Neuronal stem cell (in vitro differentiated cells): ENCODE measurements around the gene ATG12.
"Not testable (repeated sequence)": the region's sequence is repeated elsewhere in the genome, so short reads cannot be mapped to it uniquely, and the experiment has no call there.

Source experiments
- DNase-seq: peaks from one replicate; pipeline ENCODE4 v3.0.0-alpha.2; 2013; ENCODE audit warnings: low spot score
- H2AFZ ChIP-seq: one replicate; pipeline ENCODE4 v1.6.1; 2013; ENCODE audit warnings: mild to moderate bottlenecking, low read length, inconsistent platforms
- H2AK5ac ChIP-seq: 2 replicates; pipeline ENCODE4 v1.6.1; 2013; ENCODE audit warnings: low read depth, mild to moderate bottlenecking, inconsistent platforms, low read length, moderate library complexity, mixed read lengths
- H2BK120ac ChIP-seq: 2 replicates; pipeline ENCODE4 v1.6.1; 2013; ENCODE audit warnings: low read depth, mild to moderate bottlenecking, inconsistent platforms, low read length, moderate library complexity, mixed read lengths
- H2BK12ac ChIP-seq: one replicate; pipeline ENCODE4 v1.6.1; 2013; ENCODE audit warnings: low read length, inconsistent platforms
- H2BK15ac ChIP-seq: 2 replicates; pipeline ENCODE4 v1.6.1; 2013; ENCODE audit warnings: mild to moderate bottlenecking, low read length, inconsistent platforms, mixed read lengths
- H2BK5ac ChIP-seq: one replicate; pipeline ENCODE4 v1.6.1; 2013; ENCODE audit warnings: inconsistent platforms, mild to moderate bottlenecking, low read length, moderate library complexity
- H3K14ac ChIP-seq: one replicate; pipeline ENCODE4 v1.6.1; 2013; ENCODE audit warnings: low read length, inconsistent platforms
- H3K18ac ChIP-seq: 2 replicates; pipeline ENCODE4 v1.6.1; 2013; ENCODE audit warnings: low read length, inconsistent platforms
- H3K23ac ChIP-seq: 2 replicates; pipeline ENCODE4 v1.6.1; 2013; ENCODE audit warnings: low read depth, mild to moderate bottlenecking, mixed read lengths, low read length, inconsistent platforms; ENCODE audit not compliant: poor library complexity
- H3K27ac ChIP-seq: replicated peaks from 3 replicates; pipeline ENCODE4 v1.5.1; 2013; ENCODE audit warnings: low read length, inconsistent platforms
- H3K27me3 ChIP-seq, 3 experiments: 2 replicates each; pipeline ENCODE4 v1.6.1; 2013; ENCODE audit warnings: low read length in 3 of 3, mild to moderate bottlenecking in 2 of 3, inconsistent platforms in 1 of 3, low read depth in 1 of 3, mixed read lengths in 1 of 3, moderate library complexity in 1 of 3; ENCODE audit not compliant: control insufficient read depth in 3 of 3, insufficient read depth in 3 of 3
- H3K36me3 ChIP-seq, 2 donors: replicated peaks in 1 of 2; 2 replicates each; pipeline ENCODE4 v1.6.1; 2013; ENCODE audit warnings: low read length in 2 of 2; ENCODE audit not compliant: control insufficient read depth in 2 of 2, insufficient read depth in 2 of 2
- H3K4ac ChIP-seq: 2 replicates; pipeline ENCODE4 v1.6.1; 2013; ENCODE audit warnings: inconsistent platforms, mild to moderate bottlenecking, low read length, moderate library complexity
- H3K4me1 ChIP-seq, 2 donors: 1 replicate in 1 of 2; 2 replicates in 1 of 2; pipeline ENCODE4 v1.6.1; 2013; ENCODE audit warnings: low read length in 2 of 2, low read depth in 1 of 2; ENCODE audit not compliant: control insufficient read depth in 2 of 2, insufficient read depth in 1 of 2
- H3K4me2 ChIP-seq: one replicate; pipeline ENCODE4 v1.6.1; 2013; ENCODE audit warnings: mild to moderate bottlenecking, low read length, inconsistent platforms; ENCODE audit not compliant: insufficient read depth, poor library complexity, severe bottlenecking
- H3K4me3 ChIP-seq, 2 donors: 2 replicates each; pipeline ENCODE4 v1.5.1; 2013; ENCODE audit warnings: low read length in 2 of 2, mild to moderate bottlenecking in 2 of 2, inconsistent platforms in 1 of 2, moderate library complexity in 1 of 2
- H3K79me1 ChIP-seq: one replicate; pipeline ENCODE4 v1.6.1; 2013; ENCODE audit warnings: low read depth, mild to moderate bottlenecking, inconsistent platforms, low read length, moderate library complexity
- H3K9ac ChIP-seq: one replicate; pipeline ENCODE4 v1.6.1; 2013; ENCODE audit warnings: mild to moderate bottlenecking, low read depth, low read length, inconsistent platforms; ENCODE audit not compliant: poor library complexity
- H3K9me3 ChIP-seq, 2 donors: replicated peaks in 1 of 2; 2 replicates each; pipeline versions ENCODE3 to v1.6.1; 2013; ENCODE audit warnings: low read length in 2 of 2, mild to moderate bottlenecking in 2 of 2, inconsistent platforms in 1 of 2, low read depth in 1 of 2, mixed read lengths in 1 of 2, moderate library complexity in 1 of 2; ENCODE audit not compliant: control insufficient read depth in 2 of 2, insufficient read depth in 1 of 2
- H4K8ac ChIP-seq: one replicate; pipeline ENCODE4 v1.6.1; 2013; ENCODE audit warnings: low read depth, mild to moderate bottlenecking, inconsistent platforms, low read length, moderate library complexity
- H4K91ac ChIP-seq: one replicate; pipeline ENCODE4 v1.6.1; 2013; ENCODE audit warnings: low read length, low read depth, mild to moderate bottlenecking, inconsistent platforms; ENCODE audit not compliant: poor library complexity
- WGBS, 2 donors: extraction: QIAGEN DNeasy Blood & Tissue Kit; methylation state at CpG; one replicate each; pipeline ENCODE4 v1.1.7; 2013; ENCODE audit warnings: missing lambda C conversion rate in 2 of 2, mixed read lengths in 1 of 2; ENCODE audit not compliant: insufficient read length in 2 of 2, insufficient replicate concordance in 1 of 2; ENCODE audit errors: extremely low coverage in 2 of 2; 5-methylcytosine and 5-hydroxymethylcytosine counted together

The ATG12 gene

GRCh38 chr5:115825948-115826347, 15.4 kb downstream of the ATG12 start:
- Histone ChIP-seq H4K91ac (no peak overlapping the region), H2BK12ac (no peak overlapping the region), H3K14ac (no peak overlapping the region), H2BK120ac (no peak overlapping the region), H2AFZ (no peak overlapping the region), H3K79me1 (no peaks in the 10 kb centered on the region), H3K4ac (no peak overlapping the region), H3K4me3 (no peak overlapping the region), H3K27me3 (no peaks in the 10 kb centered on the region), H3K9me3 (peaks cover 0 to 3% of the 10 kb centered on the region in 2 donors), H2AK5ac (no peak overlapping the region), H4K8ac (peak overlapping the region; percentile 65), H3K36me3 (peaks cover 0 to 38% of the 10 kb centered on the region in 2 donors), H3K4me2 (no peak overlapping the region), H2BK5ac (peak overlapping the region; percentile 53), H3K23ac (no peak overlapping the region), H3K18ac (no peak overlapping the region), H3K4me1 (no peaks in the 10 kb centered on the region), H2BK15ac (no peak overlapping the region), H3K9ac (no peak overlapping the region), H3K27ac (no peak overlapping the region)
- WGBS, 2 donors, result no CpG with 5 or more reads among the region's 4 CpGs
- no peak for DNase-seq

- H4K8ac ChIP-seq, H3K9me3 ChIP-seq, H2AK5ac ChIP-seq, H2BK15ac ChIP-seq, H2AFZ ChIP-seq, H2BK5ac ChIP-seq, H2BK12ac ChIP-seq, H3K23ac ChIP-seq, H3K9ac ChIP-seq, H3K27ac ChIP-seq, H3K4me3 ChIP-seq, DNase-seq, H3K14ac ChIP-seq, H3K27me3 ChIP-seq, H3K79me1 ChIP-seq, H3K4me2 ChIP-seq, H3K18ac ChIP-seq, H4K91ac ChIP-seq, H3K4me1 ChIP-seq, H2BK120ac ChIP-seq, H3K4ac ChIP-seq: not testable (repeated sequence)
- H3K36me3 ChIP-seq, result peaks cover 0 to 28% of the 10 kb centered on the region in 2 donors
- WGBS, 2 donors, result no CpG with 5 or more reads among the region's 1 CpG
These were observed 16.4 kb downstream of the ATG12 start for GRCh38 chr5:115824983-115825382.

- Histone ChIP-seq H2AK5ac (no peak overlapping the region), H2AFZ (no peak overlapping the region), H2BK5ac (no peak overlapping the region), H3K9ac (no peak overlapping the region), H3K4me2 (no peak overlapping the region), H2BK12ac (no peak overlapping the region), H3K18ac (no peak overlapping the region), H4K8ac (no peak overlapping the region), H2BK15ac (no peak overlapping the region), H3K27me3 (no peaks in the 10 kb centered on the region), H3K9me3 (peaks cover 0 to under 1% of the 10 kb centered on the region in 2 donors), H3K4ac (no peak overlapping the region), H3K36me3 (no peaks in the 10 kb centered on the region), H4K91ac (no peak overlapping the region), H3K23ac (no peak overlapping the region), H2BK120ac (no peak overlapping the region), H3K27ac (no peak overlapping the region), H3K4me1 (peaks cover 0 to 6% of the 10 kb centered on the region in 2 donors), H3K79me1 (no peaks in the 10 kb centered on the region), H3K4me3 (no peak overlapping the region), H3K14ac (no peak overlapping the region)
- no CpG with 5 or more reads among the region's 1 CpG for WGBS, 2 donors
- no peak for DNase-seq
These were observed 20.5 kb downstream of the ATG12 start for GRCh38 chr5:115820846-115821245.

DNA sequence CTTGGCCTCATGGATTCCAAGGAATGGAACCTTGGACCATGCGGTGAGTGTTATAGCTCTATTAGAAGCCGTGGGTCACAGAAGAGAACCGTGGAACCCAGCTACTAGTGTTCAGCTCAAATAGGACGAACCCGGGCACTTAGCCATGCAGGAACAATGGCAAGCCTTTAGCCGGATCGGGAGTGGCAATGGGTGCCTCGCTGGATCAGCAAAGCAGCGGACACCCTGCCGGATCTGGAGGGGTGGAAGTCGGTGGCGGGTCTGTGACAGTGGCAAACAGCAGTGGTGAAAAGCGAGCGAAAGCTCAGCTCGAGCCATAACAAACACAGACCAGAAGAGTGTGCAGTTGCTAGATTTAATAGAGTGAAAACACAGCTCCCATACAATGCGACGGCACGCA, 22.5 kb downstream of the ATG12 start:
- Histone ChIP-seq H2BK15ac (no peak overlapping the region), H3K18ac (no peak overlapping the region), H3K4me2 (no peak overlapping the region), H3K4me3 (no peak overlapping the region), H3K23ac (no peak overlapping the region), H3K27me3 (peaks cover 0 to 9% (median 0%) of the 10 kb centered on the region in 3 experiments), H2BK120ac (no peak overlapping the region), H3K36me3 (peaks cover 0 to 3% of the 10 kb centered on the region in 2 donors), H2BK5ac (no peak overlapping the region), H3K79me1 (no peaks in the 10 kb centered on the region), H3K14ac (no peak overlapping the region), H2BK12ac (no peak overlapping the region), H3K27ac (no peak overlapping the region), H4K8ac (no peak overlapping the region), H3K9ac (no peak overlapping the region), H3K9me3 (no peaks in the 10 kb centered on the region), H3K4me1 (peaks cover 0 to 9% of the 10 kb centered on the region in 2 donors), H2AK5ac (no peak overlapping the region), H4K91ac (no peak overlapping the region), H3K4ac (no peak overlapping the region), H2AFZ (peak overlapping the region; percentile 58)
- no peak for DNase-seq
- WGBS, 2 donors, result no CpG with 5 or more reads among the region's 18 CpGs
